SK-N-MC (cell line): Measurements from ENCODE around the gene CIRBP.

Experiments used
- EZH2 ChIP-seq: fragments of 200-600 bp; sonication (generic); IDR thresholded peaks from one replicate; pipeline ENCODE4 v1.6.1; 2017; ENCODE audit warnings: antibody characterized with exemption
- FOXP2 ChIP-seq: optimal IDR thresholded peaks from 2 replicates; pipeline ENCODE3; 2011; ENCODE audit warnings: mild to moderate bottlenecking, moderate library complexity; ENCODE audit not compliant: insufficient read depth; ENCODE audit errors: extremely low read length, control extremely low read depth
- POLR2AphosphoS5 ChIP-seq: IDR thresholded peaks from 2 replicates; pipeline ENCODE4 v1.6.1; 2012; ENCODE audit warnings: mild to moderate bottlenecking, low read depth, low read length, borderline replicate concordance

DNA sequence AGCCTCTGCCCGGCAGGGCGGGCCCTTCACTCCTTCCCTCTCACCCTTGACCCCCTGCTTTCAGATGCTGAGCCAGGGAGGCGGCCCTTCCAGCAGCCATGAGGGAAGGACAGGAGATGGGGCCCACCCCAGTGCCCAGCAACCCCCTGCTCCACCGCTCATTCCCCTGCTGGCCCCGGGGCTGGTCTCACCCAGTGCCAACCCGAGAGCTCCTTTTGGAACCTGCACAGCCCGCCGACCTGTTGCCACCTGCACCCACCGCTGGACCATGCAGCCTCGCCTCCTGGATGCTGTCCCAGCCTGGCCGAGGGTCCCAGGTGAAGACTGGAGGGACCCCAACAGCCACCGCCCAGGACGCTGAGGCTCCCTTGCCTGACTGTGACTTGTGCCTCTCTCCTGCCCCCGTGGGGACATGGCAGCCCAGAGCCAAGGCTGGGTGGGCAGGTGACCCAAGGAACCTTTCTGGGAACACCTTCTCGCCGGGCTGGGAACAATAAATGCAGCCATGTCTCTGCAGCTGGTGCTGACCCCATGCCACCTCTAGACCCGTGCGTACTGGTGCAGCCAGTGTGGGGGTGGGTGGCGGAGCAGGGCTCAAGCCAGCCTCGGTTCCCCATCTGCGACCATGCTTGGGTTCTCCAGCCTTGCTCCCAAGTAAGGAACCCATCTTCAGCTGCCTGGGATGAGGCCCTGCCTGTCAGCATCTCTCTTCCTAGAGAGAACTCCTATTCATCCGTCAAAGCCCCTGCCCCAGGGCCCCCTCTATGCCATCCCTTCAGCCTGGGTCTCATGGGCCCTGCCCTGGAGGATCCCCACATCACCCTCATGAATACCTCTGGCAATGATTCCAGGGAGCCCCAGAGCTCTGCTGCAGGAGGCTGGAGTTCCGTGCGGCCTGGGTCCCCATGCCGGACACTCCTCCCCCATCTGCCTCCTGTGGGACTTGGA lies 9.9 kb downstream of the CIRBP start:
- no peak for TF ChIP-seq EZH2
- no peak for TF ChIP-seq POLR2AphosphoS5
- TF ChIP-seq FOXP2: no peak
